ENCODE results near the gene THUMPD2. TPM values are rescaled to one million over a fixed set of nuclear protein-coding genes. Genes with fewer than 3 reads are reported as not detected.

Gene THUMPD2
- total RNA-seq, 1 donor from 2014 or later: 10.3 TPM

GRCh38 chr2:39723946-39724827, 54.9 kb downstream of the THUMPD2 start:
- Histone ChIP-seq H3K4me1 (no peaks in the 10 kb centered on the region), H3K36me3 (no peaks in the 10 kb centered on the region), H3K27me3 (no peaks in the 10 kb centered on the region), H3K4me3 (no peak overlapping the region), H3K9me3 (no peaks in the 10 kb centered on the region), H3K27ac (no peak overlapping the region)
- intact Hi-C loops (cut with DNase I): loop anchor here (5.0 kb wide), 1 partner anchor 573 kb away; no protein-coding TSS in a partner anchor
- no peak for TF ChIP-seq POLR2AphosphoS5 (IDR thresholded peaks at IDR 0.05; ENCODE audit: insufficient read depth in 1 of 2, low read depth in 1 of 2)
- no peak for TF ChIP-seq POLR2A (IDR thresholded peaks at IDR 0.05)
- no peak for TF ChIP-seq CTCF (IDR thresholded peaks at IDR 0.05)
- DNase-seq (ENCODE audit: extremely low spot score in 2 of 2): no peak

GRCh38 chr2:39723497-39723896, 55.6 kb downstream of the THUMPD2 start:
- H3K4me1 ChIP-seq: no peaks in the 10 kb centered on the region
- H3K27ac ChIP-seq: no peak overlapping the region
- H3K4me3 ChIP-seq: no peak overlapping the region
- DNase-seq (ENCODE audit: extremely low spot score in 2 of 2): no peak
- no peaks in the 10 kb centered on the region for H3K27me3 ChIP-seq
- H3K9me3 ChIP-seq: no peaks in the 10 kb centered on the region
- intact Hi-C loops (cut with DNase I): loop anchor here (5.0 kb wide), 1 partner anchor 574 kb away; no protein-coding TSS in a partner anchor
- TF ChIP-seq CTCF (IDR thresholded peaks at IDR 0.05): no peak
- TF ChIP-seq POLR2A (IDR thresholded peaks at IDR 0.05): no peak
- no peaks in the 10 kb centered on the region for H3K36me3 ChIP-seq

GRCh38 chr2:39720970-39721369, 58.1 kb downstream of the THUMPD2 start:
- H3K27ac ChIP-seq: no peak overlapping the region
- H3K27me3 ChIP-seq: no peaks in the 10 kb centered on the region
- H3K36me3 ChIP-seq: no peaks in the 10 kb centered on the region
- DNase-seq (ENCODE audit: extremely low spot score in 2 of 2): no peak
- H3K9me3 ChIP-seq: no peaks in the 10 kb centered on the region
- intact Hi-C loops (cut with DNase I): loop anchor here (5.0 kb wide), 1 partner anchor 576 kb away; no protein-coding TSS in a partner anchor
- no peaks in the 10 kb centered on the region for H3K4me1 ChIP-seq
- TF ChIP-seq CTCF (IDR thresholded peaks at IDR 0.05) (no peak), POLR2AphosphoS5 (IDR thresholded peaks at IDR 0.05; ENCODE audit: insufficient read depth in 1 of 2, low read depth in 1 of 2) (no peak), POLR2A (IDR thresholded peaks at IDR 0.05) (no peak)
- no peak overlapping the region for H3K4me3 ChIP-seq

- no peak overlapping the region for H3K4me3 ChIP-seq
- H3K27ac ChIP-seq: no peak overlapping the region
- TF ChIP-seq CTCF (IDR thresholded peaks at IDR 0.05) (no peak), POLR2AphosphoS5 (IDR thresholded peaks at IDR 0.05; ENCODE audit: insufficient read depth in 1 of 2, low read depth in 1 of 2) (no peak), POLR2A (IDR thresholded peaks at IDR 0.05) (no peak)
- no peaks in the 10 kb centered on the region for H3K9me3 ChIP-seq
- DNase-seq (ENCODE audit: extremely low spot score in 2 of 2): no peak
- no peaks in the 10 kb centered on the region for H3K4me1 ChIP-seq
- no peaks in the 10 kb centered on the region for H3K36me3 ChIP-seq
- intact Hi-C loops (cut with DNase I): no loop called here
- no peaks in the 10 kb centered on the region for H3K27me3 ChIP-seq
These were observed 59.7 kb downstream of the THUMPD2 start for GRCh38 chr2:39719317-39719716.

GRCh38 chr2:39718483-39718882, 60.6 kb downstream of the THUMPD2 start:
- H3K4me1 ChIP-seq: no peaks in the 10 kb centered on the region
- no peak overlapping the region for H3K27ac ChIP-seq
- H3K4me3 ChIP-seq: no peak overlapping the region
- DNase-seq (ENCODE audit: extremely low spot score in 2 of 2): no peak
- no peak for TF ChIP-seq POLR2A (IDR thresholded peaks at IDR 0.05)
- TF ChIP-seq CTCF (IDR thresholded peaks at IDR 0.05): no peak
- TF ChIP-seq POLR2AphosphoS5 (IDR thresholded peaks at IDR 0.05; ENCODE audit: insufficient read depth in 1 of 2, low read depth in 1 of 2): no peak
- H3K36me3 ChIP-seq: no peaks in the 10 kb centered on the region
- intact Hi-C loops (cut with DNase I): no loop called here
- H3K9me3 ChIP-seq: no peaks in the 10 kb centered on the region
- no peaks in the 10 kb centered on the region for H3K27me3 ChIP-seq
